ENCODE results near the gene MNX1.

DNA sequence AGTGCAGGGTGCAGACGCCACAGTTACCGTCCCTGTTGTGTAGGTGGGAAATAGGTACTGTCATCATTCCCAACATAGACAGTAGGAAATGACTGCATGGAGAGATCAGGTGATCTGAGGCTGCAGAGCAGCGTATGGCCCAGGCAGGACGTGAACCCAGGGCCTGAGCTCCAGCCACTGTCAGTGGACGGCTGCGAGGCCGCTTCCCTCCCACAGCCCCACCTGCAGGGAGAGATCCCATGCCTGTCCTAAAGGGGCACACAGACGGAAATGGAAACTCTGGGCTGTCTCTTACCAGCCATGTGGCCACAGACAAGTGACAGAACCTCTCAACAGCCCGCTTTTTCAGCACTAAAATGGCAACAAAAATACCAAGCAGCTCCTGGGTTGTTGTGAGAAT is 44.5 kb upstream of the MNX1 start:
- TF ChIP-seq CTCF (conservative IDR thresholded peaks at IDR 0.05; ENCODE audit: low read depth, low read length) (no peak), POLR2A (IDR thresholded peaks at IDR 0.05; ENCODE audit: low read depth, low read length) (no peak)

Data from IMR-90 (cell line).